A673 (cell line): Measurements from ENCODE around the gene COG1. TPM values are rescaled to one million over a fixed set of nuclear protein-coding genes. Genes with fewer than 3 reads are reported as not detected.
A peak's percentile ranks its signal among the peaks of the same experiment; 100 is the strongest.

Experiments used
- BruUV-seq: library from RNA; stranded (reverse); fragments of 400-500 nt; replicated peaks from 2 replicates; lab custom pipeline; 2021; lab: Mats Ljungman, UMichigan
- CTCF ChIA-PET: fragments of 300-600 bp; sonication (Branson Sonifier 250); formaldehyde crosslinking; loops from one replicate; lab custom pipeline; 2022; ENCODE audit warnings: antibody characterized with exemption; lab: Charles Lee
- POLR2A ChIA-PET: fragments of 300-600 bp; sonication (Branson Sonifier 250); formaldehyde crosslinking; loops from one replicate; lab custom pipeline; 2022; ENCODE audit warnings: antibody characterized with exemption; ENCODE audit not compliant: low non-redundant PET; lab: Charles Lee
- DNase-seq: peaks from one replicate; pipeline ENCODE4 v3.0.0-alpha.2; 2015; ENCODE audit warnings: low spot score
- H3K27ac ChIP-seq: fragments of 200-600 bp; sonication (generic); 2 replicates; pipeline ENCODE4 v1.5.1; 2016; ENCODE audit warnings: mixed run types, low read depth, mild to moderate bottlenecking, mixed read lengths, antibody characterized with exemption, low read length; ENCODE audit not compliant: poor library complexity, severe bottlenecking
- H3K27me3 ChIP-seq: fragments of 200-600 bp; sonication (generic); replicated peaks from 2 replicates; pipeline ENCODE4 v1.6.1; 2017; ENCODE audit warnings: mixed run types, low read depth, mild to moderate bottlenecking, mixed read lengths, antibody characterized with exemption, low read length; ENCODE audit not compliant: insufficient read depth, poor library complexity
- H3K36me3 ChIP-seq: fragments of 200-600 bp; sonication (generic); 2 replicates; pipeline ENCODE4 v1.6.1; 2016; ENCODE audit warnings: mixed run types, mild to moderate bottlenecking, mixed read lengths, antibody characterized with exemption, low read length; ENCODE audit not compliant: insufficient read depth, poor library complexity, severe bottlenecking
- H3K4me1 ChIP-seq: fragments of 200-600 bp; sonication (generic); 2 replicates; pipeline ENCODE4 v1.6.1; 2017; ENCODE audit warnings: mixed run types, mild to moderate bottlenecking, mixed read lengths, antibody characterized with exemption, low read length; ENCODE audit not compliant: insufficient read depth, poor library complexity, severe bottlenecking
- H3K4me3 ChIP-seq: fragments of 200-600 bp; sonication (generic); 2 replicates; pipeline ENCODE4 v1.5.1; 2016; ENCODE audit warnings: low read depth, mixed run types, mild to moderate bottlenecking, mixed read lengths, low read length; ENCODE audit not compliant: poor library complexity, severe bottlenecking
- H3K9me3 ChIP-seq: fragments of 200-600 bp; sonication (generic); 2 replicates; pipeline ENCODE4 v1.6.1; 2016; ENCODE audit warnings: mixed run types, low read depth, mild to moderate bottlenecking, mixed read lengths, antibody characterized with exemption, low read length; ENCODE audit not compliant: poor library complexity, severe bottlenecking
- EZH2 ChIP-seq: fragments of 200-600 bp; sonication (generic); IDR thresholded peaks from 2 replicates; pipeline ENCODE4 v1.6.1; 2017; ENCODE audit warnings: borderline replicate concordance, low read depth, mild to moderate bottlenecking, mixed read lengths, antibody characterized with exemption, low read length; ENCODE audit not compliant: poor library complexity, severe bottlenecking
- intact Hi-C: fragments of 100-400 bp; cut with micrococcal nuclease; formaldehyde crosslinking; loops from one replicate; pipeline ENCODE4 v1.10.0; 2022; ENCODE audit not compliant: unreplicated experiment
- total RNA-seq: library from RNA; stranded (reverse); gene quantifications from 2 replicates; pipeline ENCODE4 v1.2.3, GENCODE V29; 2021
- TF ChIP-seq, protein P1 (sequence below): fragments of 300-800, 200-600 bp; sonication (generic); conservative IDR thresholded peaks from 2 replicates; pipeline ENCODE4 v1.5.1; 2017; ENCODE audit warnings: low read depth, mild to moderate bottlenecking, antibody characterized with exemption, low read length, moderate library complexity, mixed read lengths

The COG1 gene
- total RNA-seq, 1 experiment from 2014 or later: 32.2 TPM

DNA sequence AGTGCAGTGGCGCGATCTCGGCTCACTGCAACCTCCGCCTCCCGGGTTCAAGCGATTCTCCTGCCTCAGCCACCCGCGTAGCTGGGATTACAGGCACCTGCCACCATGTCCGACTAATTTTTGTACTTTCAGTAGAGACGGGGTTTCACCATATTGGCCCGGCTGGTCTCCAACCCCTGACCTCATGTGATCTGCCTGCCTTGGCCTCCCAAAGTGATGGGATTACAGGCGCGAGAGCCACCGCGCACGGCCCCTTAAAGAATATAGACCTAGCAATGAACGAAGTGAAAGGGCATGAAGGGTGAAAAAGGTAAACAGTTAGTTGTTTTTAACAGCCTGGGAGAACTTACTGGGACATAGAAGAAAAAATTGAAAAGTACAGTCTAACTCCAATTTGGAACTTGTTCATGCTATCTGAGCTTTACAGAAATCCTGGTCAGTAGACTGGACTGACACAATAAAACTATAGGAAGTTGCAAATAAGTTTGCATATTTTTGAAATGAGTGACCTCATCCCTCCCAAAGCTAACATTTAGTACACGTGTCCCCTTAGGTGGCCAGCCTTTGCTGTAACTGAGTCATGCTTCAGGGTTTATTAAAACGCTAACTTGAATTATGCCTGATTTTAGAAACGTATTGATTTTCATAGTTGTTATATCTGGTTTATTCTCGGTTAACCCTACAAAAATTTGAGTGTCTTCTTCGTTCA is 1.8 kb downstream of the COG1 start:
- Histone ChIP-seq H3K4me1 (peaks cover 3% of the 10 kb centered on the region), H3K9me3 (no peaks in the 10 kb centered on the region), H3K27me3 (no peaks in the 10 kb centered on the region), H3K27ac (no peak overlapping the region), H3K4me3 (no peak overlapping the region), H3K36me3 (peaks cover 31% of the 10 kb centered on the region)
- CTCF ChIA-PET: interaction anchor here (0.6 kb wide), 1 partner anchor 20 kb away, joined by 3 read pairs; no protein-coding TSS in a partner anchor
- POLR2A ChIA-PET: no interaction called here
- BruUV-seq: TSS peak; percentile 42
- TF ChIP-seq EZH2: no peak
- intact Hi-C loops: loop anchor here (5.0 kb wide), 2 partner anchors 38 to 173 kb away; a partner anchor contains a TSS
- no peak for DNase-seq

DNA sequence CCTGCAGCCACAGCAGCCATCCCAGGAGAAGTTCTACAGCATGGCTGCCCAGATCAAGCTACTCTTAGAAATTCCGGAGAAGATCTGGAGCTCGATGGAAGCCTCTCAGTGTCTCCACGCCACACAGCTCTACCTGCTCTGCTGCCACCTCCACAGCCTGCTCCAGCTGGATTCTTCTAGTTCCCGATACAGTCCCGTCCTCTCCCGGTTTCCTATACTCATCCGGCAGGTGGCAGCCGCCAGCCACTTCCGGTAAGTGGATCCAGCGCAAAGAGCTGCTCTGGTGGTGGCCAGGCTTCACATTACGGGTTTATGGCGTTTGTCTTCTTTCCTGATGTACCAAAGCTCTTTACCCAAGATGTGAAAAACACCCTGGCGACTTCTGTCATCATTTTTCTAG is 3.6 kb downstream of the COG1 start:
- no peak overlapping the region for H3K4me3 ChIP-seq
- H3K27ac ChIP-seq: no peak overlapping the region
- CTCF ChIA-PET: no interaction called here
- no peak for TF ChIP-seq EZH2
- no peaks in the 10 kb centered on the region for H3K9me3 ChIP-seq
- intact Hi-C loops: no loop called here
- BruUV-seq: no TSS peak
- DNase-seq: no peak
- H3K36me3 ChIP-seq: peaks cover 49% of the 10 kb centered on the region
- no peaks in the 10 kb centered on the region for H3K27me3 ChIP-seq
- POLR2A ChIA-PET: no interaction called here
- peaks cover 3% of the 10 kb centered on the region for H3K4me1 ChIP-seq

DNA sequence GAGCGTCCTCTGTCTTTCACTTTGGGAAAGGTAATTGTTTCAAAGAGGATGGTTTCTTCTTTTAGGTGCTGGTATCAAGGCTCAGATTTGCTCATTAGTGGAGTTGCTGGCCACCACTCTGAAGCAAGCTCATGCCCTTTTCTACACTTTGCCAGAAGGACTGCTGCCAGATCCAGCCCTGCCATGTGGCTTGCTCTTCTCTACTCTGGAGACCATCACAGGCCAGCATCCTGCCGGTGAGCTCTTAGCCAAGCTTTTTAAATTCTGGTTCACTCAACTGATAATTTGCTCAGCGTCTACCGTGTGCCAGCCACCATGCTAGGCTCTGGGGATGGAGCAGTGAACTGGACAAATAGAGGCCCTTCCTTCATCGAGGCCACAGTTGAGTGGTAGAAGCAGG is 4.3 kb downstream of the COG1 start:
- DNase-seq: no peak
- peaks cover 53% of the 10 kb centered on the region for H3K36me3 ChIP-seq
- no peaks in the 10 kb centered on the region for H3K27me3 ChIP-seq
- POLR2A ChIA-PET: interaction anchor here (0.7 kb wide), 1 partner anchor 499 kb away, joined by 3 read pairs; no protein-coding TSS in a partner anchor
- no TSS peak for BruUV-seq
- H3K4me1 ChIP-seq: no peaks in the 10 kb centered on the region
- no peak overlapping the region for H3K27ac ChIP-seq
- H3K4me3 ChIP-seq: no peak overlapping the region
- no peak for TF ChIP-seq EZH2
- TF ChIP-seq, protein P1, sequence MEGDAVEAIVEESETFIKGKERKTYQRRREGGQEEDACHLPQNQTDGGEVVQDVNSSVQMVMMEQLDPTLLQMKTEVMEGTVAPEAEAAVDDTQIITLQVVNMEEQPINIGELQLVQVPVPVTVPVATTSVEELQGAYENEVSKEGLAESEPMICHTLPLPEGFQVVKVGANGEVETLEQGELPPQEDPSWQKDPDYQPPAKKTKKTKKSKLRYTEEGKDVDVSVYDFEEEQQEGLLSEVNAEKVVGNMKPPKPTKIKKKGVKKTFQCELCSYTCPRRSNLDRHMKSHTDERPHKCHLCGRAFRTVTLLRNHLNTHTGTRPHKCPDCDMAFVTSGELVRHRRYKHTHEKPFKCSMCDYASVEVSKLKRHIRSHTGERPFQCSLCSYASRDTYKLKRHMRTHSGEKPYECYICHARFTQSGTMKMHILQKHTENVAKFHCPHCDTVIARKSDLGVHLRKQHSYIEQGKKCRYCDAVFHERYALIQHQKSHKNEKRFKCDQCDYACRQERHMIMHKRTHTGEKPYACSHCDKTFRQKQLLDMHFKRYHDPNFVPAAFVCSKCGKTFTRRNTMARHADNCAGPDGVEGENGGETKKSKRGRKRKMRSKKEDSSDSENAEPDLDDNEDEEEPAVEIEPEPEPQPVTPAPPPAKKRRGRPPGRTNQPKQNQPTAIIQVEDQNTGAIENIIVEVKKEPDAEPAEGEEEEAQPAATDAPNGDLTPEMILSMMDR: no peak
- intact Hi-C loops: no loop called here
- CTCF ChIA-PET: interaction anchor here (0.6 kb wide), 1 partner anchor 58 kb away, joined by 5 read pairs; no protein-coding TSS in a partner anchor
- H3K9me3 ChIP-seq: no peaks in the 10 kb centered on the region

DNA sequence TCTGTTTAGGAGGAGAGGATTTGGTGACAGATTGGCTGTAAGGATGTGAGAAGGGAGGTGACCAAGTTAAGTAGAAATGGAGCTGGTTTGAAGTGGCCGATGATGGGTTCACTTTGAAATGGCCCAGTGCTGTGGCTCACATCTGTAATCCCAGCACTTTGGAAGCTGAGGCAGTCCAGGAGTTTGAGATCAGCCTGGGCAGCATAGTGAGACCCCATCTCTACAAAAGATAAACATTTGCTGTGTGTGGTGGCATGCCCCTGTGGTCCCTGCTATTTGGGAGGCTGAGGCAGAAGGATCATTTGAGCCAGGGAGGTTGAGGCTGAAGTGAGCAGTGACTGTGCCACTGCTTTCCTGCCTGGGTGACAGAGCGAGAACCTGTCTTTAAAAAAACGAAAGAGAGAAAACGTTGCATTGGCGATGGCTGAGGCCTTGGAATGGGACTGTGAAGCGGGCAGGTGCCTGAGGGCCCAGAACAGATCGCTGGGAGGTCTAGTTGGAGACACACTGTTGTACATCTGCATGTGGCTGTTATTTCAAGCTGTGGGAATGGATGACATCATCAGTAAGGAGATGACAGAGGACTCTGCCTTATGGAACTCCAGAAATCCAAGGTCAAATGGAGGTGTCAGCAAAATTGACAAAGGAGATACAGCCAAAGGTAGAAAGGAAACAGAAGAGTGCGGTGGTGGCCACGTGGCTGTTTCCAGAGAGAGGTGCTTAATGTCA is 5.5 kb downstream of the COG1 start:
- DNase-seq: no peak
- no peaks in the 10 kb centered on the region for H3K27me3 ChIP-seq
- peaks cover 65% of the 10 kb centered on the region for H3K36me3 ChIP-seq
- intact Hi-C loops: no loop called here
- peaks cover 7% of the 10 kb centered on the region for H3K4me1 ChIP-seq
- H3K27ac ChIP-seq: no peak overlapping the region
- H3K9me3 ChIP-seq: no peaks in the 10 kb centered on the region
- no peak overlapping the region for H3K4me3 ChIP-seq
- POLR2A ChIA-PET: no interaction called here
- TF ChIP-seq, protein P1: no peak
- no peak for TF ChIP-seq EZH2
- no TSS peak for BruUV-seq
- CTCF ChIA-PET: no interaction called here
